ENCODE measurements around the gene RAVER2. TPM values are rescaled to one million over a fixed set of nuclear protein-coding genes. Genes with fewer than 3 reads are reported as not detected.

Gene RAVER2
- total RNA-seq, 1 experiment from 2014 or later: 13.3 TPM

GRCh38 chr1:64836802-64837201, 91.9 kb downstream of the RAVER2 start:
- Histone ChIP-seq H3K18ac (ENCODE audit: insufficient read length, low read depth, low read length) (no peak overlapping the region), H3K4me2 (ENCODE audit: insufficient read depth, insufficient read length, low read length) (no peak overlapping the region), H3K27me3 (ENCODE audit: insufficient read depth, low read length) (no peaks in the 10 kb centered on the region), H3K79me2 (ENCODE audit: insufficient read depth, low read length) (no peaks in the 10 kb centered on the region), H3K23ac (ENCODE audit: insufficient read length, low read depth, low read length) (no peak overlapping the region), H3K23me2 (ENCODE audit: insufficient read length, low read depth, low read length, poor library complexity, severe bottlenecking) (no peaks in the 10 kb centered on the region), H2BK12ac (ENCODE audit: insufficient read length, low read depth, low read length) (no peak overlapping the region), H3K4ac (ENCODE audit: low read depth, low read length) (no peak overlapping the region), H2BK20ac (ENCODE audit: low read depth, low read length, poor library complexity, severe bottlenecking) (no peak overlapping the region), H2BK15ac (ENCODE audit: low read depth, low read length) (no peak overlapping the region), H4K5ac (ENCODE audit: insufficient read length, low read depth, low read length) (no peak overlapping the region), H4K91ac (ENCODE audit: insufficient read length, low read depth, low read length) (no peak overlapping the region), H3T11ph (ENCODE audit: low read length) (no peak overlapping the region), H2AK5ac (ENCODE audit: insufficient read length, low read length) (no peak overlapping the region), H2BK120ac (ENCODE audit: low read depth, low read length, poor library complexity, severe bottlenecking) (no peak overlapping the region), H3K14ac (ENCODE audit: insufficient read depth, low read length) (no peak overlapping the region), H2AFZ (ENCODE audit: low read length) (no peak overlapping the region), H4K8ac (replicated peaks; ENCODE audit: insufficient read length, low read depth, low read length) (no peak overlapping the region), H3K9ac (ENCODE audit: extremely low read depth, insufficient read length, low read length) (no peak overlapping the region), H3K4me1 (ENCODE audit: insufficient read depth, low read length) (no peaks in the 10 kb centered on the region), H3K27ac (ENCODE audit: insufficient read length, low read depth, low read length) (no peak overlapping the region), H3K9me3 (ENCODE audit: control insufficient read depth, low read depth, low read length) (no peaks in the 10 kb centered on the region), H3K79me1 (ENCODE audit: insufficient read depth, low read depth, low read length, poor library complexity, severe bottlenecking) (no peaks in the 10 kb centered on the region), H4K20me1 (ENCODE audit: control insufficient read depth, insufficient read depth, insufficient read length) (no peaks in the 10 kb centered on the region), H3K56ac (ENCODE audit: insufficient read length, low read depth, low read length) (peak overlapping the region; percentile 22), H2BK5ac (ENCODE audit: insufficient read length, low read length) (no peak overlapping the region)
- H3K27me3 Mint-ChIP-seq (ENCODE audit: low read depth): no peaks in the 10 kb centered on the region
- TF ChIP-seq CTCF (conservative IDR thresholded peaks at IDR 0.05): no peak
- peaks cover 4 to 28% (median 5%) of the 10 kb centered on the region in 3 experiments; a peak in 5 of 7 replicates for H3K36me3 Mint-ChIP-seq (ENCODE audit: insufficient read depth in 1 of 3, low read depth in 3 of 3)
- no CpG with 5 or more reads among the region's 8 CpGs for WGBS (ENCODE audit: extremely low coverage, insufficient read length, low lambda C conversion rate)
- no peak for DNase-seq
- no peaks in the 10 kb centered on the region for H3K9me3 Mint-ChIP-seq
- H3K4me1 Mint-ChIP-seq: peaks cover 4 to 5% of the 10 kb centered on the region in 2 experiments; a peak in 2 of 4 replicates
- H3K4me3 Mint-ChIP-seq: no peak overlapping the region
- H3K27ac Mint-ChIP-seq: 0 out of 7 replicates have a peak overlapping the region, but pooled peaks of 2 of the 3 experiments have one; percentile 5

Data from H9 (cell line).